ENCODE measurements around the gene C10orf90. TPM values are rescaled to one million over a fixed set of nuclear protein-coding genes. Genes with fewer than 3 reads are reported as not detected.

Gene C10orf90
- total and polyA plus RNA-seq, 4 donors: 0.05 to 0.25 TPM; not detected in 2

GRCh38 chr10:126528315-126528835 is 142.1 kb downstream of the C10orf90 start:
- H3K4me3 ChIP-seq (ENCODE audit: low read depth in 1 of 3, low read length in 3 of 3): no peak overlapping the region
- WGBS: 66% methylated on average over 8 of the region's 8 CpGs
- no peak for DNase-seq (ENCODE audit: low spot score)
- H3K9me3 ChIP-seq (ENCODE audit: control insufficient read depth in 4 of 4, low read length in 3 of 4): no peaks in the 10 kb centered on the region
- no peaks in the 10 kb centered on the region for H3K36me3 ChIP-seq (ENCODE audit: control insufficient read depth in 4 of 4, insufficient read depth in 3 of 4, low read depth in 1 of 4, low read length in 3 of 4)
- H3K4me1 ChIP-seq (ENCODE audit: control insufficient read depth in 4 of 4, insufficient read depth in 4 of 4, low read length in 3 of 4): peaks cover 3 to 11% (median 9%) of the 10 kb centered on the region in 4 donors
- no peak overlapping the region for H3K27ac ChIP-seq (ENCODE audit: low read depth in 1 of 2, low read length in 2 of 2)
- peaks cover 0 to 11% (median 3%) of the 10 kb centered on the region in 4 donors for H3K27me3 ChIP-seq (ENCODE audit: control insufficient read depth in 4 of 4, insufficient read depth in 4 of 4, low read length in 3 of 4)
- TF ChIP-seq, protein P1, sequence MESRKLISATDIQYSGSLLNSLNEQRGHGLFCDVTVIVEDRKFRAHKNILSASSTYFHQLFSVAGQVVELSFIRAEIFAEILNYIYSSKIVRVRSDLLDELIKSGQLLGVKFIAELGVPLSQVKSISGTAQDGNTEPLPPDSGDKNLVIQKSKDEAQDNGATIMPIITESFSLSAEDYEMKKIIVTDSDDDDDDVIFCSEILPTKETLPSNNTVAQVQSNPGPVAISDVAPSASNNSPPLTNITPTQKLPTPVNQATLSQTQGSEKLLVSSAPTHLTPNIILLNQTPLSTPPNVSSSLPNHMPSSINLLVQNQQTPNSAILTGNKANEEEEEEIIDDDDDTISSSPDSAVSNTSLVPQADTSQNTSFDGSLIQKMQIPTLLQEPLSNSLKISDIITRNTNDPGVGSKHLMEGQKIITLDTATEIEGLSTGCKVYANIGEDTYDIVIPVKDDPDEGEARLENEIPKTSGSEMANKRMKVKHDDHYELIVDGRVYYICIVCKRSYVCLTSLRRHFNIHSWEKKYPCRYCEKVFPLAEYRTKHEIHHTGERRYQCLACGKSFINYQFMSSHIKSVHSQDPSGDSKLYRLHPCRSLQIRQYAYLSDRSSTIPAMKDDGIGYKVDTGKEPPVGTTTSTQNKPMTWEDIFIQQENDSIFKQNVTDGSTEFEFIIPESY (IDR thresholded peaks at IDR 0.05): no peak
- TF ChIP-seq YY1 (IDR thresholded peaks at IDR 0.05): no peak
- no peak for TF ChIP-seq GABPA (IDR thresholded peaks at IDR 0.05 in 1 of 2, conservative IDR thresholded peaks at IDR 0.05 in 1 of 2)
- TF ChIP-seq RAD21 (IDR thresholded peaks at IDR 0.05): no peak
- TF ChIP-seq REST (IDR thresholded peaks at IDR 0.05): no peak
- TF ChIP-seq SP1 (IDR thresholded peaks at IDR 0.05): no peak
- no peak for TF ChIP-seq RXRA (IDR thresholded peaks at IDR 0.05)
- H3K9ac ChIP-seq (ENCODE audit: low read depth in 1 of 2, low read length in 2 of 2): no peak overlapping the region

DNA sequence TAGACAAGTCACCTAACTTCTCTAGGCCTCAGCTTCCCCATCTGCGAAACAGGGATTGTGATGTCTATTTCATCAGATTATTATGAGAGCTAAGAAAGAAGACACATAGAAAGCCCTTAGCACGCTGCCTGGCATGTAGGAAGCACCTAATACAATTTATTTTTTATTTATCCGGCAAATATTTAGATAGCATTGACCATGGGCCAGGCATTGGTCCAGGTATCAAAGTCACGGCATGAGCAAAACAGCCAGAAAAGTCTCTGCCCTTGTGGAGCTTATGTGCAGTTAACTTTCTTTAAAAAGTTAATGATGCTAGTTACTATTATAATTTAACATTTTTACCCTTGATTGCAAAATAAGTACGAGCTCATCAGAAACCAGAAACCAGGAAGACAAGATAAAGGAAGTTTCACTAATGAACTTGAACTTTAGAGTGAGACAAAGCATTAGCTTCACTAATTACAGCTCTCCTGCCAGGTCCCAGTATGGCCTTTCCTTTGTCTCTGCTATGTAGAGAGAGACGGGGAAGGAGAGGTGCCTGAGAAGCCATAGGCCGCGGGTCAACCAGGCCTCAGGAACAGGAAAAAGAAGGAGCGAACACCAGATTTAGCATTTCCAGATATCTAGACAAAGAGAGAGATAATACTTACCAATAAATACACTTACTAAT is 142.7 kb downstream of the C10orf90 start:
- TF ChIP-seq RXRA (IDR thresholded peaks at IDR 0.05): peak in 1 of 2 donors; percentile 10
- no peak for TF ChIP-seq GABPA (IDR thresholded peaks at IDR 0.05 in 1 of 2, conservative IDR thresholded peaks at IDR 0.05 in 1 of 2)
- peak in 1 of 2 donors; percentile 13 for TF ChIP-seq HNF4A (conservative IDR thresholded peaks at IDR 0.05)
- no peak for DNase-seq (ENCODE audit: low spot score)
- no peak overlapping the region for H3K9ac ChIP-seq (ENCODE audit: low read depth in 1 of 2, low read length in 2 of 2)
- H3K27ac ChIP-seq (ENCODE audit: low read depth in 1 of 2, low read length in 2 of 2): no peak overlapping the region
- H3K4me1 ChIP-seq (ENCODE audit: control insufficient read depth in 4 of 4, insufficient read depth in 4 of 4, low read length in 3 of 4): peaks cover 3 to 11% (median 9%) of the 10 kb centered on the region in 4 donors
- peaks cover 0 to 11% (median 5%) of the 10 kb centered on the region in 4 donors for H3K27me3 ChIP-seq (ENCODE audit: control insufficient read depth in 4 of 4, insufficient read depth in 4 of 4, low read length in 3 of 4)
- no peaks in the 10 kb centered on the region for H3K9me3 ChIP-seq (ENCODE audit: control insufficient read depth in 4 of 4, low read length in 3 of 4)
- H3K36me3 ChIP-seq (ENCODE audit: control insufficient read depth in 4 of 4, insufficient read depth in 3 of 4, low read depth in 1 of 4, low read length in 3 of 4): no peaks in the 10 kb centered on the region
- 56% methylated on average over 9 of the region's 9 CpGs for WGBS
- H3K4me3 ChIP-seq (ENCODE audit: low read depth in 1 of 3, low read length in 3 of 3): no peak overlapping the region

DNA sequence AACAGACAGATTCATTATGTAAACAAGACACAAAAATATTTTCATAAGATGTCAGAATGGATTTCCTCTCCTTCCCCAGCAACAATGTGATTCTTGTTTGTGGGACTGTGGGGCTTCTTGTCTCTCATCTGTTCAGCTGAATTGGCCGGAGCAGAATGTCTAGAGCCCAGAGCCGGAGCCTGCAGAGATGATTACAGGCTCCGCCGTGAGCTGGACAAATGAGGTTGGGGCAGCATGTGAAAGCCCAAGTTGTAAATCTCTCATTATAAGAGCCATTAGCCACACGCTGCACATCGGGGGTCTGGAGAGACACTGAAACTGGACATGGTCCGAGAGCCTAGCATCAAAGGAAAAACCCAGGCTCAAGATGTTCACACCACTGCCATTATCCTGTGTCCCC is 145.2 kb downstream of the C10orf90 start:
- peaks cover 0 to 15% (median 5%) of the 10 kb centered on the region in 4 donors for H3K27me3 ChIP-seq (ENCODE audit: control insufficient read depth in 4 of 4, insufficient read depth in 4 of 4, low read length in 3 of 4)
- no peak for TF ChIP-seq HNF4G (IDR thresholded peaks at IDR 0.05)
- TF ChIP-seq NR2F2 (IDR thresholded peaks at IDR 0.05): no peak
- no peak overlapping the region for H3K9ac ChIP-seq (ENCODE audit: low read depth in 1 of 2, low read length in 2 of 2)
- no peaks in the 10 kb centered on the region for H3K36me3 ChIP-seq (ENCODE audit: control insufficient read depth in 4 of 4, insufficient read depth in 3 of 4, low read depth in 1 of 4, low read length in 3 of 4)
- H3K4me1 ChIP-seq (ENCODE audit: control insufficient read depth in 4 of 4, insufficient read depth in 4 of 4, low read length in 3 of 4): peaks cover 3 to 11% (median 9%) of the 10 kb centered on the region in 4 donors
- no peak overlapping the region for H3K4me3 ChIP-seq (ENCODE audit: low read depth in 1 of 3, low read length in 3 of 3)
- no peaks in the 10 kb centered on the region for H3K9me3 ChIP-seq (ENCODE audit: control insufficient read depth in 4 of 4, low read length in 3 of 4)
- no peak overlapping the region for H3K27ac ChIP-seq (ENCODE audit: low read depth in 1 of 2, low read length in 2 of 2)
- WGBS: 86% methylated on average over 7 of the region's 7 CpGs
- no peak for DNase-seq (ENCODE audit: low spot score)

All from liver (tissue), 9 donors.